H1 (cell line): ENCODE data around the gene OVCA2. TPM values are rescaled to one million over a fixed set of nuclear protein-coding genes. Genes with fewer than 3 reads are reported as not detected.

ENCODE experiments used
- CTCF ChIA-PET: fragments of 300-600 bp; sonication (Branson Sonifier 250); formaldehyde crosslinking; loops from one replicate; lab custom pipeline; 2021; ENCODE audit not compliant: partially characterized antibody; lab: Charles Lee
- POLR2A ChIA-PET: fragments of 300-600 bp; sonication (Branson Sonifier 250); formaldehyde crosslinking; loops from one replicate; lab custom pipeline; 2021; ENCODE audit warnings: inconsistent platforms; ENCODE audit not compliant: partially characterized antibody; lab: Charles Lee
- DNase-seq, 2 experiments: peaks; one replicate each; pipeline versions ENCODE4 v3.0.0 to v3.0.0-alpha.2; 2010 to 2022; ENCODE audit warnings: low spot score in 2 of 2, low read depth in 1 of 2, mixed read lengths in 1 of 2
- FAIRE-seq: peaks from 2 replicates; lab custom pipeline; 2011; peaks lifted over from hg19 to GRCh38; lab: Jason Lieb, UNC
- H2AFZ ChIP-seq: 2 replicates; pipeline ENCODE4 v1.8.1; 2012; ENCODE audit warnings: low read length, inconsistent platforms
- H2AK5ac ChIP-seq: 2 replicates; pipeline ENCODE4 v1.6.1; 2013; ENCODE audit warnings: low read depth, low read length
- H2BK120ac ChIP-seq: replicated peaks from 2 replicates; pipeline ENCODE3; 2013; ENCODE audit warnings: low read depth, low read length, inconsistent platforms
- H2BK12ac ChIP-seq: 2 replicates; pipeline ENCODE4 v1.6.1; 2013; ENCODE audit warnings: low read depth, low read length
- H2BK15ac ChIP-seq: 2 replicates; pipeline ENCODE4 v1.6.1; 2013; ENCODE audit warnings: low read length
- H2BK20ac ChIP-seq: 2 replicates; pipeline ENCODE4 v1.6.1; 2013; ENCODE audit warnings: low read length
- H2BK5ac ChIP-seq: 2 replicates; pipeline ENCODE4 v1.6.1; 2013; ENCODE audit warnings: low read depth, low read length
- H3K14ac ChIP-seq: 2 replicates; pipeline ENCODE4 v1.6.1; 2013; ENCODE audit warnings: inconsistent platforms; ENCODE audit not compliant: insufficient read length
- H3K18ac ChIP-seq: 2 replicates; pipeline ENCODE4 v1.6.1; 2013; ENCODE audit warnings: low read length; ENCODE audit errors: extremely low read depth
- H3K23ac ChIP-seq: 2 replicates; pipeline ENCODE4 v1.6.1; 2013; ENCODE audit warnings: inconsistent platforms; ENCODE audit not compliant: insufficient read length
- H3K23me2 ChIP-seq: 2 replicates; pipeline ENCODE4 v1.6.1; 2013; ENCODE audit warnings: low read depth, low read length
- H3K27ac ChIP-seq: 2 replicates; pipeline ENCODE4 v1.6.1; 2011; ENCODE audit warnings: low read depth, low read length, inconsistent platforms
- H3K27me3 ChIP-seq, 4 experiments: replicated peaks in 1 of 4; 1 replicate in 1 of 4; 2 replicates in 3 of 4; pipeline versions ENCODE4 v1.6.1 to v1.8.1; 2011 to 2013; ENCODE audit warnings: low read length in 3 of 4, mild to moderate bottlenecking in 3 of 4, inconsistent platforms in 2 of 4, mixed read lengths in 2 of 4, moderate library complexity in 1 of 4; ENCODE audit not compliant: control insufficient read depth in 3 of 4, insufficient read depth in 3 of 4; ENCODE audit errors: extremely low read depth in 1 of 4
- H3K36me3 ChIP-seq, 4 experiments: 2 replicates each; pipeline versions ENCODE4 v1.6.1 to v1.8.1; 2011 to 2013; ENCODE audit warnings: mild to moderate bottlenecking in 4 of 4, low read length in 3 of 4, moderate library complexity in 2 of 4, control low read depth in 1 of 4, inconsistent platforms in 1 of 4; ENCODE audit not compliant: insufficient read depth in 4 of 4, control insufficient read depth in 2 of 4
- H3K4ac ChIP-seq: replicated peaks from 2 replicates; pipeline ENCODE3; 2013; ENCODE audit warnings: low read length, low read depth, mixed read lengths, inconsistent platforms; ENCODE audit not compliant: insufficient read length
- H3K4me1 ChIP-seq, 4 experiments: replicated peaks in 1 of 4; 1 replicate in 1 of 4; 2 replicates in 3 of 4; pipeline versions ENCODE4 v1.6.1 to v1.8.1; 2011 to 2013; ENCODE audit warnings: low read length in 3 of 4, inconsistent platforms in 2 of 4, mixed read lengths in 1 of 4; ENCODE audit not compliant: insufficient read depth in 4 of 4, control insufficient read depth in 3 of 4
- H3K4me2 ChIP-seq, 2 experiments: 2 replicates each; pipeline versions ENCODE4 v1.6.1 to v1.8.1; 2011 to 2013; ENCODE audit warnings: low read depth in 2 of 2, low read length in 2 of 2, control low read depth in 1 of 2, inconsistent platforms in 1 of 2, mild to moderate bottlenecking in 1 of 2; ENCODE audit not compliant: insufficient read depth in 1 of 2
- H3K4me3 ChIP-seq, 4 experiments: fragments of 200-600, 300-600 bp in 1 of 4; sonication (generic), shearing (Covaris generic), sonication (Bioruptor Twin) in 1 of 4; 2 replicates each; pipeline versions ENCODE4 v1.5.1 to v1.8.1; 2011 to 2016; ENCODE audit warnings: low read length in 4 of 4, low read depth in 3 of 4, control low read depth in 2 of 4, inconsistent platforms in 2 of 4, mild to moderate bottlenecking in 2 of 4, mixed read lengths in 1 of 4, moderate library complexity in 1 of 4; ENCODE audit not compliant: insufficient read depth in 2 of 4; ENCODE audit errors: extremely low read depth in 1 of 4
- H3K56ac ChIP-seq: replicated peaks from 2 replicates; pipeline ENCODE3; 2013; ENCODE audit warnings: low read depth, mild to moderate bottlenecking, mixed read lengths, low read length, inconsistent platforms; ENCODE audit not compliant: insufficient read length
- H3K79me1 ChIP-seq: 2 replicates; pipeline ENCODE4 v1.6.1; 2013; ENCODE audit warnings: low read depth, low read length, control low read depth
- H3K79me2 ChIP-seq, 2 experiments: 2 replicates each; pipeline versions ENCODE4 v1.6.1 to v1.8.1; 2012 to 2013; ENCODE audit warnings: low read length in 2 of 2, mild to moderate bottlenecking in 2 of 2, inconsistent platforms in 1 of 2; ENCODE audit not compliant: insufficient read depth in 2 of 2, control insufficient read depth in 1 of 2
- H3K9ac ChIP-seq, 4 experiments: replicated peaks in 1 of 4; 1 replicate in 1 of 4; 2 replicates in 3 of 4; pipeline versions ENCODE4 v1.6.1 to v1.8.1; 2011 to 2013; ENCODE audit warnings: low read depth in 3 of 4, low read length in 3 of 4, control low read depth in 2 of 4, mild to moderate bottlenecking in 2 of 4, moderate library complexity in 2 of 4, inconsistent platforms in 1 of 4; ENCODE audit errors: extremely low read depth in 1 of 4
- H3K9me3 ChIP-seq, 2 experiments: 2 replicates each; pipeline versions ENCODE4 v1.6.1 to v1.8.1; 2012 to 2013; ENCODE audit warnings: mild to moderate bottlenecking in 2 of 2, moderate library complexity in 2 of 2, control low read depth in 1 of 2, inconsistent platforms in 1 of 2, low read depth in 1 of 2, low read length in 1 of 2, mixed read lengths in 1 of 2; ENCODE audit not compliant: insufficient read depth in 2 of 2
- H4K20me1 ChIP-seq, 2 experiments: replicated peaks in 1 of 2; 2 replicates each; pipeline versions ENCODE3 to v1.8.1; 2011 to 2013; ENCODE audit warnings: inconsistent platforms in 2 of 2, low read length in 2 of 2, mild to moderate bottlenecking in 1 of 2; ENCODE audit not compliant: insufficient read depth in 2 of 2, control insufficient read depth in 1 of 2
- H4K5ac ChIP-seq: 2 replicates; pipeline ENCODE4 v1.6.1; 2013; ENCODE audit warnings: low read length, low read depth, mixed read lengths, inconsistent platforms; ENCODE audit not compliant: insufficient read length
- H4K8ac ChIP-seq: 2 replicates; pipeline ENCODE4 v1.8.0; 2013; ENCODE audit warnings: mild to moderate bottlenecking, moderate library complexity, low read length, inconsistent platforms; ENCODE audit not compliant: insufficient read depth; ENCODE audit errors: extremely low read depth
- H4K91ac ChIP-seq: replicated peaks from 2 replicates; pipeline ENCODE3; 2013; ENCODE audit warnings: low read length, mixed read lengths, inconsistent platforms; ENCODE audit not compliant: insufficient read length
- CHD1 ChIP-seq: IDR thresholded peaks from 2 replicates; pipeline ENCODE4 v1.6.1; 2012; ENCODE audit warnings: low read depth, low read length, improper control_type of control experiment
- CTBP2 ChIP-seq: IDR thresholded peaks from 2 replicates; pipeline ENCODE4 v1.7.0; 2011; ENCODE audit warnings: borderline replicate concordance, mild to moderate bottlenecking, moderate library complexity, mixed read lengths, low read length; ENCODE audit not compliant: insufficient read depth, insufficient read length
- E2F6 ChIP-seq: IDR thresholded peaks from 2 replicates; pipeline ENCODE4 v1.6.1; 2012; ENCODE audit warnings: inconsistent platforms
- GABPA ChIP-seq: IDR thresholded peaks from 2 replicates; pipeline ENCODE4 v1.6.1; 2011; ENCODE audit warnings: mild to moderate bottlenecking, low read length, moderate library complexity, borderline replicate concordance; ENCODE audit not compliant: insufficient read depth
- MAX ChIP-seq: IDR thresholded peaks from 2 replicates; pipeline ENCODE4 v1.6.1; 2012; ENCODE audit warnings: inconsistent platforms
- SIRT6 ChIP-seq: IDR thresholded peaks from one replicate; pipeline ENCODE4 v1.7.1; 2012; ENCODE audit warnings: low read length, inconsistent platforms
- SP2 ChIP-seq: IDR thresholded peaks from 2 replicates; pipeline ENCODE4 v1.6.1; 2012; ENCODE audit warnings: mild to moderate bottlenecking, low read length, inconsistent platforms
- WGBS, 2 experiments: shearing (Covaris generic) in 1 of 2; methylation state at CpG; one replicate each; pipeline versions ENCODE4 v1.1.6 to v1.1.7; 2013 to 2015; ENCODE audit warnings: low lambda C conversion rate in 2 of 2, mixed read lengths in 2 of 2, inconsistent platforms in 1 of 2, low coverage in 1 of 2, missing lambda C conversion rate in 1 of 2; ENCODE audit not compliant: insufficient replicate concordance in 2 of 2, insufficient coverage in 1 of 2, insufficient read length in 1 of 2; ENCODE audit errors: extremely low coverage in 1 of 2, missing lambda C conversion rate in 1 of 2; 5-methylcytosine and 5-hydroxymethylcytosine counted together
- polyA plus RNA-seq, 7 experiments: library from polyadenylated mRNA; depleted of rRNA in 3 of 7; stranded (reverse) in 5 of 7; unstranded in 2 of 7; fragments of >200 nt in 5 of 7; fragments of 200-250 nt in 2 of 7; gene quantifications; 1 replicate in 5 of 7; 2 replicates in 1 of 7; 4 replicates in 1 of 7; pipeline versions ENCODE4 v1.2.1 to v1.2.3, GENCODE V29; 2011 to 2013; ENCODE audit warnings: missing spikeins in 2 of 7, mixed read lengths in 2 of 7
- total RNA-seq: library from RNA; stranded (reverse); fragmentation: NEBNext Ultra II Directional; extraction: Animal tissue kit (Norgen Biotek cat#: 25700); gene quantifications from 2 replicates; pipeline ENCODE4 v1.2.1, GENCODE V29; 2021

OVCA2 gene
- total and polyA plus RNA-seq, 2 of the 8 experiments (the other 6 are each of a cell fraction or from before 2014, with no cell fraction given) = 15.3 to 37.0 TPM

GRCh38 chr17:2040219-2040827, 1.5 kb upstream of the OVCA2 start:
- Histone ChIP-seq H3K4ac (no peak overlapping the region), H2BK5ac (no peak overlapping the region), H3K4me1 (peaks cover 0 to 6% (median 6%) of the 10 kb centered on the region in 4 experiments; a peak in 5 of 7 replicates), H3K4me2 (no peak overlapping the region; a peak in 1 of 4 replicates), H2BK15ac (no peak overlapping the region), H3K23me2 (peaks cover 5% of the 10 kb centered on the region; the same call in 1 of the 2 replicates), H3K9ac (no peak overlapping the region), H4K20me1 (peaks cover 0 to 7% of the 10 kb centered on the region in 2 experiments), H2BK12ac (no peak overlapping the region), H3K27ac (no peak overlapping the region), H2AK5ac (no peak overlapping the region), H4K5ac (no peak overlapping the region), H2BK120ac (no peak overlapping the region), H4K91ac (no peak overlapping the region), H3K23ac (no peak overlapping the region), H4K8ac (no peak overlapping the region), H3K18ac (no peak overlapping the region), H3K9me3 (no peaks in the 10 kb centered on the region), H3K14ac (no peak overlapping the region), H3K56ac (no peak overlapping the region), H3K79me1 (peaks cover 4% of the 10 kb centered on the region), H2AFZ (no peak overlapping the region), H3K4me3 (no peak overlapping the region), H3K79me2 (no peaks in the 10 kb centered on the region), H2BK20ac (no peak overlapping the region), H3K36me3 (peaks cover 0 to 14% (median 3%) of the 10 kb centered on the region in 4 experiments; a peak in 5 of 8 replicates), H3K27me3 (peaks cover 0 to 2% (median 0%) of the 10 kb centered on the region in 4 experiments; a peak in 1 of 7 replicates)
- 92% methylated on average over 6 of the region's 7 CpGs; no CpG with 5 or more reads in 1 of the 2 experiments for WGBS, 2 experiments
- ChIA-PET POLR2A (interaction anchor here (0.8 to 1.6 kb wide), 4 partner anchors 10 to 29 kb away, joined by 3 read pairs; partner anchors contain the start of gene DPH1), CTCF (interaction anchor here (1.2 to 3.1 kb wide), 14 partner anchors 8 to 242 kb away, joined by 3 to 17 read pairs (median 4); partner anchors contain the start of genes DPH1 and RTN4RL1)
- FAIRE-seq (no peak), DNase-seq (no peak)
- no peak for TF ChIP-seq CTBP2
- no peak for TF ChIP-seq CHD1
- no peak for TF ChIP-seq GABPA
- no peak for TF ChIP-seq MAX
- TF ChIP-seq SIRT6 = no peak
- no peak for TF ChIP-seq E2F6
- no peak for TF ChIP-seq SP2
